Common myeloid progenitor, CD34-positive (primary cell): ENCODE measurements around the gene PRRT1.
A peak's percentile ranks its signal among the peaks of the same experiment; 100 is the strongest.

Source experiments
- CTCF ChIA-PET: fragments of 350-600 bp; sonication (Branson Sonifier 250); formaldehyde crosslinking; loops from one replicate; lab custom pipeline; 2021; ENCODE audit warnings: antibody characterized with exemption; lab: Charles Lee
- POLR2A ChIA-PET: fragments of 350-600 bp; sonication (Branson Sonifier 250); formaldehyde crosslinking; loops from one replicate; lab custom pipeline; 2021; ENCODE audit warnings: antibody characterized with exemption; lab: Charles Lee
- DNase-seq, 3 donors: peaks; one replicate each; pipeline versions ENCODE4 v3.0.0 to v3.0.0-alpha.2; 2013
- H3K27ac ChIP-seq, 2 experiments: 1 replicate in 1 of 2; 2 replicates in 1 of 2; pipeline ENCODE4 v1.7.0; 2013; ENCODE audit warnings: inconsistent platforms in 2 of 2, low read length in 2 of 2, mild to moderate bottlenecking in 2 of 2, low read depth in 1 of 2, moderate library complexity in 1 of 2; ENCODE audit not compliant: severe bottlenecking in 2 of 2, insufficient read depth in 1 of 2, poor library complexity in 1 of 2
- H3K27me3 ChIP-seq, 5 experiments: replicated peaks in 2 of 5; 1 replicate in 3 of 5; 2 replicates in 2 of 5; pipeline versions ENCODE4 v1.6.1 to v1.7.0; 2013; ENCODE audit warnings: low read length in 4 of 5, mild to moderate bottlenecking in 2 of 5, moderate library complexity in 2 of 5, inconsistent platforms in 1 of 5; ENCODE audit not compliant: insufficient read depth in 5 of 5, control insufficient read depth in 4 of 5
- H3K36me3 ChIP-seq, 4 experiments: 1 replicate in 2 of 4; 2 replicates in 2 of 4; pipeline versions ENCODE4 v1.6.1 to v1.7.0; 2013; ENCODE audit warnings: low read length in 3 of 4, control low read depth in 1 of 4, mild to moderate bottlenecking in 1 of 4; ENCODE audit not compliant: control insufficient read depth in 4 of 4, insufficient read depth in 4 of 4
- H3K4me1 ChIP-seq, 4 experiments: 1 replicate in 3 of 4; 2 replicates in 1 of 4; pipeline versions ENCODE4 v1.6.1 to v1.7.1; 2013; ENCODE audit warnings: low read length in 3 of 4, mild to moderate bottlenecking in 3 of 4, control low read depth in 1 of 4, inconsistent platforms in 1 of 4, moderate library complexity in 1 of 4; ENCODE audit not compliant: control insufficient read depth in 4 of 4, insufficient read depth in 4 of 4; ENCODE audit errors: control extremely low read depth in 1 of 4
- H3K4me3 ChIP-seq, 7 experiments: 1 replicate in 4 of 7; 2 replicates in 3 of 7; pipeline versions ENCODE4 v1.5.1 to v1.7.0; 2013; ENCODE audit warnings: mild to moderate bottlenecking in 7 of 7, low read length in 6 of 7, moderate library complexity in 6 of 7, inconsistent platforms in 2 of 7, low read depth in 2 of 7, control low read depth in 1 of 7; ENCODE audit not compliant: insufficient read depth in 4 of 7, control insufficient read depth in 1 of 7; ENCODE audit errors: extremely low read depth in 1 of 7
- H3K9me3 ChIP-seq, 5 experiments: 1 replicate in 4 of 5; 2 replicates in 1 of 5; pipeline versions ENCODE4 v1.6.1 to v1.7.1; 2013; ENCODE audit warnings: low read length in 4 of 5, mild to moderate bottlenecking in 2 of 5, inconsistent platforms in 1 of 5, low read depth in 1 of 5, moderate library complexity in 1 of 5; ENCODE audit not compliant: control insufficient read depth in 4 of 5, insufficient read depth in 2 of 5; ENCODE audit errors: control extremely low read depth in 1 of 5
- WGBS: methylation state at CpG from one replicate; pipeline ENCODE4 v1.1.5; 2013; ENCODE audit not compliant: insufficient coverage; 5-methylcytosine and 5-hydroxymethylcytosine counted together

Gene PRRT1

DNA sequence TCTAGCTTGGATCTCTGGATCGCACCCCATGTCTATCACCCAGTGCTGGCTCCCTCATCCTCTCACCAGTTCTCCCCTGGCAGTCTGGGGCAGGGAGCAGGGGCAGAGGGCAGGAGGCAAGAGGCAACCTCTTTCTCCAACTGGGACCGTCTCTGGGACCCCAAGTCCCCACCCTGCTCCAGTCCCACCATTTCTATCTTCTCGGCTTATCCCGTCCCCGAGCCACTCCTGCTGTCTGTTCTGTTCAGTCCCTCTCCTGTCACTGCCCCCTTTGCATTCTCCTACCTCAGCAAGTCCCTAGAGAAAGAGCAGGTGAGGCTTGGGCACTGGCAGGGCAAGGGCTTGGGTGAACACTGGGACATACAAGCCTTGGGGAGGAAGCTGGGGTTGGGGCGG lies 42.0 kb downstream of the PRRT1 start:
- Histone ChIP-seq H3K4me3 (no peak overlapping the region), H3K27me3 (peaks cover 0 to 14% (median 0%) of the 10 kb centered on the region in 5 experiments), H3K36me3 (peaks cover 0 to 14% (median 2%) of the 10 kb centered on the region in 4 experiments), H3K9me3 (no peaks in the 10 kb centered on the region), H3K27ac (no peak overlapping the region), H3K4me1 (peaks cover 0 to 27% (median 19%) of the 10 kb centered on the region in 4 experiments)
- CTCF ChIA-PET = interaction anchor here (1.0 kb wide), 1 partner anchor 9 kb away, joined by 4 read pairs; no protein-coding TSS in a partner anchor
- POLR2A ChIA-PET = interaction anchor here (0.6 to 0.9 kb wide), 2 partner anchors 15 to 897 kb away, joined by 3 read pairs; no protein-coding TSS in a partner anchor
- 89% methylated on average over 3 of the region's 6 CpGs for WGBS
- DNase-seq = no peak

DNA sequence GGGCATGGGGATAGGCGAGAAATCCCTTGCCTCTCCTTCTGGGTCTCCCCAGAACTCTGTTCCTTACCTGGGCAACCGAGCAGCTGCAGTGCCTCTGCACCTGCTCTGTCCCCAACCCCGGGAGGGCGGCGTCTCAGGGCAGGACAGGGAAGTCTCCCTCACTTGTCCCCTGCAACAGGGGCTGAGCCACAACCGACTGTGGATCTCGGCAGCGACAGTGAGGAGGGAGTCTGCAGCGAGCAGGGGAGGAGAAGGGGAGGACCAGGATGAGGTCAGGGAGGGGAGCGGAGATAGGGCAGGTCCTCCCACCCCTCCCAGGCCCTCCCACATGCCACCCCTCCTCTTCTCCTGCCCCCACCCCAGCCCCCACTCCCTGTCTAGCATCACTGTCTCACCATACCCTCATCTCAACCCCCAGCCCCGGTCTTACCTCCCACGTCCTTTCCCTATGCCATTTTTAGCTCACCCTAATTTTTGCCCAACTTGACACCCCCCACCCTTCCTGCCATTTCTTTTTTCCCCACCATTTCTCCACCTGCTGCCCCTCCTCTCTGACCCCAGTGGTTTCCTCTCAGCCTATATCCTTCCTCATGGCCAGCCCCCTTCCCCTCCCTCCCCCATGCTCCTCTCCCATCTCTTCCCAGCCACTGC lies 42.5 kb downstream of the PRRT1 start, which contains the start of gene TNXB:
TNXB (minus strand) TSS at position 225 of the 651 bp plus-strand sequence. CDS start 11,140 bp downstream, outside the sequence.
- ChIA-PET POLR2A (interaction anchor here (0.6 to 0.9 kb wide), 2 partner anchors 15 to 896 kb away, joined by 3 read pairs; no protein-coding TSS in a partner anchor), CTCF (interaction anchor here (1.0 to 2.7 kb wide), 2 partner anchors 9 kb away, joined by 4 to 7 read pairs; no protein-coding TSS in a partner anchor)
- peaks cover 0 to 12% (median 2%) of the 10 kb centered on the region in 4 experiments for H3K36me3 ChIP-seq
- peaks cover 0 to 27% (median 19%) of the 10 kb centered on the region in 4 experiments for H3K4me1 ChIP-seq
- no peaks in the 10 kb centered on the region for H3K9me3 ChIP-seq
- WGBS = 13% methylated on average over 4 of the region's 12 CpGs
- H3K27ac ChIP-seq = no peak within 1 kb of the TSS
- H3K4me3 ChIP-seq = peak within 1 kb of the TSS in 2 of 7 experiments; percentile 6 to 45
- DNase-seq = peak in 1 of 3 donors; percentile 32
- H3K27me3 ChIP-seq = peaks cover 0 to 14% (median 0%) of the 10 kb centered on the region in 5 experiments

DNA sequence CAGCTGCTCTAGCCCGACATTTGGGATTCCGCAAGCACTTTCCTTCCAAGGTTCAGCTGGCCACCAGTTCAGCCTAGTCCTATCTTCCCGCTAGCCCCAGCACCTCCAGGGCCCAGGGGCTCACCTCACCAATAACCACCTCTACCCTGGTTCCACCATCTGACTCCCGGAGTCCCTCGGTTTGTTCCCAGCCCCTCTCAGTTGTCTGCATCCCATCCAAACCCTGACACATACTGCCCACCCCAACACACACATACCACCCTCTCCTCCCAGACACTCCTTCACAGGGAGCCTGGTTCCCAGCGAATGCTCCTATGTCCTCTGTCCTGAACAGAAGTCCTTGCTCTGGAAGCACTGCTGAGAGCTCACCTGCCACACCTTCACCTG lies 43.0 kb downstream of the PRRT1 start:
- no peak for DNase-seq
- ChIA-PET POLR2A (interaction anchor here (0.9 kb wide), 1 partner anchor 14 kb away, joined by 3 read pairs; no protein-coding TSS in a partner anchor), CTCF (interaction anchor here (2.7 kb wide), 1 partner anchor 10 kb away, joined by 7 read pairs; no protein-coding TSS in a partner anchor)
- H3K27me3 ChIP-seq = peaks cover 0 to 14% (median 0%) of the 10 kb centered on the region in 5 experiments
- H3K27ac ChIP-seq = no peak overlapping the region
- H3K36me3 ChIP-seq = peaks cover 0 to 8% (median 2%) of the 10 kb centered on the region in 4 experiments
- H3K9me3 ChIP-seq = no peaks in the 10 kb centered on the region
- H3K4me1 ChIP-seq = peaks cover 0 to 27% (median 19%) of the 10 kb centered on the region in 4 experiments
- WGBS = 75% methylated on average over 5 of the region's 6 CpGs
- H3K4me3 ChIP-seq = peak overlapping the region in 2 of 7 experiments; percentile 6 to 45

DNA sequence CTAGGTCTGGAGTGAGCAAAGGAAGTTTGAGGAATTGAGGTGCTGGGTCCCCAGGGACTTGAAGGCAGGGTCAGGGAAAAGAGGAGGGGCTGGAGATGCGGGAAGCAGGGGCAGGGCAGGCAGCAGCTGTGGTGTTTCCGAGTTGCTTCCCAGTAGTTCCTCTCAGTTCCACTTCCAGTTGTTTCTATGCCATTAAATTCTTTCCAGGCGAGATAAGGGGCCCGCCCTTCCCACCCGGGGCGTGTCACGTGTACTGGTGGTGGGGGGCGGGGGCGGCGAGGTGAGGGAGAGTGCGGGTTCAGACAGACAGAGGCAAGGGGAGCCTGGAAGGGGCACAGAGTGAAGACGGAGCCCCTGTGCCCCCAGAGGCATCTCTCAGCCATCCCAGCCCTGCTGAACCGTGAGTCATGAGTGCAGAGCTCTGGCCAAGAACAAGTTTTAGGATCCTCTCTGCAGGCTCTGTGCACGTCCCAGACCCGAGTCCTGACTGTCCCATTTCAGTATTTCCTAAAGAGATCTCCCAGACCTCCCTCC lies 43.6 kb downstream of the PRRT1 start:
- Histone ChIP-seq H3K9me3 (no peaks in the 10 kb centered on the region), H3K36me3 (peaks cover 0 to 3% (median 0%) of the 10 kb centered on the region in 4 experiments), H3K27me3 (peaks cover 0 to 14% (median 0%) of the 10 kb centered on the region in 5 experiments), H3K4me3 (peak overlapping the region in 1 of 7 experiments; percentile 7), H3K4me1 (peaks cover 0 to 27% (median 19%) of the 10 kb centered on the region in 4 experiments), H3K27ac (no peak overlapping the region)
- peak in 1 of 3 donors; percentile 23 for DNase-seq
- CTCF ChIA-PET = interaction anchor here (2.7 kb wide), 1 partner anchor 11 kb away, joined by 7 read pairs; no protein-coding TSS in a partner anchor
- POLR2A ChIA-PET = no interaction called here
- WGBS = 8% methylated on average over 12 of the region's 15 CpGs

DNA sequence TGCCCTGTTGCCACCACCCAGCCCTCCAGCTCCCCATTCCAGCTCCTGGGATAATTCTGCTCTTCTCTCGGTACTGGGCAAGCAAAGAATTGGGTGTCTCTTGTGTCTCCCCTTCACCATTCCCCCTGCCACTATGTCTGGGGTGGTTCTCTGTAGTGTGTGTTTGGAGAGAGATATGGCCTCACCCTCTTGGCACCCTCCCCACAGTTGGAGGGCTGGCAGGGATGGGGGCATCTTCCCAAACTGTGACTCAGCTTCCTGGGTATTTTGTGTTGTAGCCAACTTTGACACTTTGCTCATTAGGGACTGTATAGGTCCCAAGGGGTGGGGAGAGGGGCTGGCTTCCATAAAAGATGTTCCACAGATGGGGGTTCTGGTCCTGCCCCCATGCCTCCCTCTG lies 44.3 kb downstream of the PRRT1 start:
- Histone ChIP-seq H3K27ac (no peak overlapping the region), H3K4me3 (no peak overlapping the region), H3K36me3 (peaks cover 0 to 2% (median 0%) of the 10 kb centered on the region in 4 experiments), H3K27me3 (peaks cover 0 to 14% (median 0%) of the 10 kb centered on the region in 5 experiments), H3K9me3 (no peaks in the 10 kb centered on the region), H3K4me1 (peaks cover 0 to 27% (median 19%) of the 10 kb centered on the region in 4 experiments)
- DNase-seq = no peak
- ChIA-PET POLR2A (no interaction called here), CTCF (interaction anchor here (2.7 kb wide), 1 partner anchor 11 kb away, joined by 7 read pairs; no protein-coding TSS in a partner anchor)
- WGBS = no CpG with 5 or more reads among the region's 1 CpG

DNA sequence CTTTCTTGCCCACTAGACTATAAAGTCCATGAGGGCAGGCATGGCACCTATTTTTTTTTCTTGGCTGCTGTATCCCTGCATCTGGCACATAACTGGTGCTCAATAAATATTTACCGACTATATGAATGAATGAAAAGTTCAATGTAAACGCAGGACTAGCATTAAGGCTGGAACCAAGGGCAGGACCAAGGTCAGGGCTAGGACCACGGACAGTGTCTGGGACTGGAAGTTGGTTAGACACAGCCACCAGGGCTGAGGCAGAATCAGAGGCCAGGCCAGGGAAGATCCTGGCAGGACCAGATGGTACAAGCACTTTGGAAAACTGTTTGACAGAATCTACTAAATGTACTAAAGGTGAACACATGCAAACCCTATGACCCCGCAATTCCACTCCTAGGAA lies 46.3 kb downstream of the PRRT1 start:
- no peak for DNase-seq
- Histone ChIP-seq H3K9me3 (no peaks in the 10 kb centered on the region), H3K4me1 (peaks cover 0 to 27% (median 19%) of the 10 kb centered on the region in 4 experiments), H3K36me3 (no peaks in the 10 kb centered on the region), H3K4me3 (no peak overlapping the region), H3K27ac (no peak overlapping the region), H3K27me3 (peaks cover 0 to 14% (median 0%) of the 10 kb centered on the region in 5 experiments)
- ChIA-PET POLR2A (no interaction called here), CTCF (no interaction called here)
- 94% methylated on average over 4 of the region's 4 CpGs for WGBS
